Neutrophil (primary cell): ENCODE data around the gene TBCD.

ENCODE experiments used
- H3K27ac ChIP-seq: fragments of 200-600 bp; sonication (generic); 2 replicates; pipeline ENCODE4 v1.5.1; 2016; ENCODE audit warnings: mild to moderate bottlenecking, moderate library complexity
- H3K27me3 ChIP-seq: fragments of 200-600 bp; sonication (generic); 2 replicates; pipeline ENCODE4 v1.6.0; 2016; ENCODE audit warnings: mild to moderate bottlenecking
- H3K36me3 ChIP-seq: fragments of 200-600 bp; sonication (generic); 2 replicates; pipeline ENCODE4 v1.5.1; 2017
- H3K4me1 ChIP-seq, 2 experiments: fragments of 200-600 bp in 1 of 2; sonication (generic) in 1 of 2; 1 replicate in 1 of 2; 2 replicates in 1 of 2; pipeline versions ENCODE4 v1.5.1 to v1.6.1; 2013 to 2016; ENCODE audit warnings: low read depth in 1 of 2, low read length in 1 of 2, mild to moderate bottlenecking in 1 of 2, moderate library complexity in 1 of 2; ENCODE audit not compliant: control insufficient read depth in 1 of 2, insufficient read depth in 1 of 2
- H3K4me3 ChIP-seq, 2 experiments: fragments of 200-600 bp in 1 of 2; sonication (generic) in 1 of 2; 1 replicate in 1 of 2; 2 replicates in 1 of 2; pipeline ENCODE4 v1.5.1; 2013 to 2016; ENCODE audit warnings: low read depth in 1 of 2, low read length in 1 of 2, mild to moderate bottlenecking in 1 of 2, moderate library complexity in 1 of 2
- H3K9me3 ChIP-seq: fragments of 200-600 bp; sonication (generic); 2 replicates; pipeline ENCODE4 v1.5.1; 2016
- CTCF ChIP-seq: fragments of 200-600 bp; sonication (generic); IDR thresholded peaks from 2 replicates; pipeline ENCODE4 v1.5.1; 2016; ENCODE audit warnings: antibody characterized with exemption

TBCD gene

GRCh38 chr17:82748756-82749155, 3.1 kb upstream of the TBCD start:
- H3K4me1 ChIP-seq = peaks cover 10 to 13% of the 10 kb centered on the region in 2 experiments
- no peak overlapping the region for H3K4me3 ChIP-seq
- H3K27ac ChIP-seq = no peak overlapping the region
- no peak for TF ChIP-seq CTCF
- H3K36me3 ChIP-seq = no peaks in the 10 kb centered on the region
- H3K27me3 ChIP-seq = peaks cover 45% of the 10 kb centered on the region
- H3K9me3 ChIP-seq = no peaks in the 10 kb centered on the region

GRCh38 chr17:82750241-82750908, 1.5 kb upstream of the TBCD start:
- TF ChIP-seq CTCF = no peak
- H3K27ac ChIP-seq = no peak overlapping the region
- H3K9me3 ChIP-seq = no peaks in the 10 kb centered on the region
- no peak overlapping the region for H3K4me3 ChIP-seq
- peaks cover 10 to 13% of the 10 kb centered on the region in 2 experiments for H3K4me1 ChIP-seq
- H3K27me3 ChIP-seq = peaks cover 45% of the 10 kb centered on the region
- H3K36me3 ChIP-seq = no peaks in the 10 kb centered on the region

GRCh38 chr17:82751171-82751570, 694 bp upstream of the TBCD start:
- Histone ChIP-seq H3K4me3 (peak overlapping the region; percentile 38 to 97), H3K27ac (no peak overlapping the region), H3K36me3 (no peaks in the 10 kb centered on the region), H3K27me3 (peaks cover 45% of the 10 kb centered on the region), H3K9me3 (no peaks in the 10 kb centered on the region), H3K4me1 (peaks cover 10 to 13% of the 10 kb centered on the region in 2 experiments)
- TF ChIP-seq CTCF = no peak

GRCh38 chr17:82752371-82753200, 721 bp downstream of the TBCD start:
- Histone ChIP-seq H3K4me3 (peak overlapping the region; percentile 75 to 97), H3K9me3 (no peaks in the 10 kb centered on the region), H3K4me1 (peaks cover 10 to 13% of the 10 kb centered on the region in 2 experiments), H3K36me3 (no peaks in the 10 kb centered on the region), H3K27me3 (peaks cover 45% of the 10 kb centered on the region), H3K27ac (peak overlapping the region; percentile 72)
- TF ChIP-seq CTCF = no peak

- peaks cover 45% of the 10 kb centered on the region for H3K27me3 ChIP-seq
- TF ChIP-seq CTCF = no peak
- H3K4me1 ChIP-seq = peaks cover 10 to 13% of the 10 kb centered on the region in 2 experiments
- no peaks in the 10 kb centered on the region for H3K36me3 ChIP-seq
- no peaks in the 10 kb centered on the region for H3K9me3 ChIP-seq
- peak overlapping the region in 1 of 2 experiments; percentile 97 for H3K4me3 ChIP-seq
- H3K27ac ChIP-seq = no peak overlapping the region
Observed at GRCh38 chr17:82753201-82753464, 1.3 kb downstream of the TBCD start.
